HL-60 (cell line): ENCODE results near the gene POLH.

Experiments
- CTCF ChIP-seq: IDR thresholded peaks from one replicate; pipeline ENCODE4 v1.5.1; 2011; ENCODE audit warnings: low read length, control low read depth, inconsistent platforms; ENCODE audit not compliant: insufficient read depth
- SPI1 ChIP-seq: IDR thresholded peaks from 2 replicates; pipeline ENCODE4 v1.6.1; 2012; ENCODE audit warnings: low read depth, mild to moderate bottlenecking, borderline replicate concordance

DNA sequence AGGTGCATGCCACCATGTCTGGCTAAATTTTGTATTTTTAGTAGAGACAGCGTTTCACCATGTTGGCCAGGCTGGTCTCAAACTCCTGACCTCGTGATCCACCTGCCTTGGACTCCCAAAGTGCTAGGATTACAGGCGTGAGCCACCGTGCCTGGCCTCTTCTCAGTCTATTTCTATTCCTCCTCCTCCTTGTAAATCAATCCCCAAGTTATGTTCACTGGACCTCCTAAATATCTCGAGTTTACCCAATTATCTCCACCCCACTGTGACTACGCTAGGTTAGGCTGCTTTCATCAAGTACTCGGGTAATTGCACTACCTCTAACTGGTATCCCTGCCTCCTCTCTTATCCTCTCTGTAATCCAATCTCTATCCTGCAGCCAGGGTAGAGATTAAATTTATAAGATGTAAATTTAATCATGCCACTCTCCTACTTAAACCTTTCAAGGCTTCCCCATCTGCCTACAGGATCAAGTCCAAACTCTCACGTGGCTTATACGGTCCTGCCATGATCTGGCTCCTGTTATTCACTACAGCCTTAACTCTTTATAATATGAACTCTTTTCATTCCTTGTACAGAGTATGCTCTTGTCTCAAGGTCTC, 58.8 kb downstream of the POLH start:
- TF ChIP-seq SPI1 = no peak
- TF ChIP-seq CTCF = no peak
